Breast epithelium (tissue), 4 donors: ENCODE results near the gene CTNNA3. TPM values are rescaled to one million over a fixed set of nuclear protein-coding genes. Genes with fewer than 3 reads are reported as not detected.

ENCODE experiments used
- DNase-seq, 2 donors: peaks; one replicate each; pipeline ENCODE4 v3.0.0-alpha.2; 2019; ENCODE audit warnings: low spot score in 2 of 2
- H3K27ac ChIP-seq, 2 donors: fragments of 200-600 bp; sonication (generic) in 1 of 2; one replicate each; pipeline ENCODE4 v1.5.1; 2016 to 2019; ENCODE audit warnings: mild to moderate bottlenecking in 1 of 2
- H3K27me3 ChIP-seq, 2 donors: fragments of 200-600 bp; sonication (generic) in 1 of 2; one replicate each; pipeline versions ENCODE4 v1.5.1 to v1.6.0; 2017 to 2019; ENCODE audit warnings: control low read depth in 1 of 2, mild to moderate bottlenecking in 1 of 2
- H3K36me3 ChIP-seq: fragments of 200-600 bp; one replicate; pipeline ENCODE4 v1.5.1; 2019
- H3K4me1 ChIP-seq, 2 donors: fragments of 200-600 bp; sonication (generic); one replicate each; pipeline ENCODE4 v1.5.1; 2016 to 2019; ENCODE audit warnings: control low read depth in 1 of 2
- H3K4me3 ChIP-seq, 3 donors: fragments of 200-600 bp; sonication (generic); 1 replicate in 2 of 3; 2 replicates in 1 of 3; pipeline ENCODE4 v1.5.1; 2016 to 2019; ENCODE audit warnings: mild to moderate bottlenecking in 3 of 3, moderate library complexity in 2 of 3
- H3K9me3 ChIP-seq, 2 donors: fragments of 200-600 bp; sonication (generic) in 1 of 2; one replicate each; pipeline ENCODE4 v1.5.1; 2016 to 2019; ENCODE audit warnings: control low read depth in 1 of 2
- POLR2A ChIP-seq: fragments of 450-650 bp; IDR thresholded peaks from one replicate; pipeline ENCODE4 v1.6.1; 2016; ENCODE audit warnings: antibody characterized with exemption, mild to moderate bottlenecking, moderate library complexity
- POLR2AphosphoS5 ChIP-seq, 3 donors: sonication (generic); formaldehyde crosslinking; IDR thresholded peaks; one replicate each; pipeline ENCODE4 v1.6.1; 2017; ENCODE audit warnings: antibody characterized with exemption in 3 of 3
- intact Hi-C: fragments of 100-400 bp; cut with DNase I; formaldehyde crosslinking; loops from one replicate; pipeline ENCODE4 v1.15.1; 2023; ENCODE audit warnings: low total_unique reads
- total RNA-seq, 3 donors: library from RNA; depleted of rRNA; stranded (reverse); fragments of >200 nt; gene quantifications; one replicate each; pipeline ENCODE4 v1.1.0, GENCODE V29; 2016
- TF ChIP-seq, protein P1 (sequence below), 3 donors: fragments of 450-650 bp; IDR thresholded peaks; one replicate each; pipeline ENCODE4 v1.5.1; 2016 to 2017; ENCODE audit warnings: antibody characterized with exemption in 3 of 3, mild to moderate bottlenecking in 3 of 3, moderate library complexity in 3 of 3

The CTNNA3 gene
- total RNA-seq, 3 donors from 2014 or later: 0.33 to 1.1 (median 0.59) TPM

DNA sequence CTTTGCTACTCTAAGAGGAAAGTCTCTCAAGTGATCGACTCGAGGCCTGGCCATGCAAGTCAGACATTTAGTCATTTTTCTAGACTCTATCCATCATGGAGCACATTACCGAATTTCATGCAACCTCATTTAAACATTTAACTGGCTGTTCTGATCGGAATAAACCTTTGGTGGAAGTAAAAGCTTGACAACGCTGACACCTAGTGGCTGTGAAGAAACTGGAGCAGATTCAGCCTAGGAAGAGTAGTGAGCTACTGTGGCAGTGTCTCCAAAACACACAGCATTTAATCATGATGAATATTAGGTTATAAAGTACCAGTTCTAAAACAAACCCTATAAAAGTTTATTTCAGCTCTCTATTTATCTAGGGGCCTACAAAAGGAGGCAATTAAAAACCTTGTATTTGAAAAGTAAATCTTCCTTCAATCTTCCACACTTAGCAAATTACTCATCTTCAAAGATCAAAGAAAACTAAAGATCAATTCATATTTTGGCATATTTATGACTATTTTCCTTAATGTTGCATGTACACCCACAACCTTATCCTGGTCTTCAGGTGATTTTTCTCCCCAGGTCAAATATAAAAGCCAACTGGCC, 175.0 kb downstream of the CTNNA3 start:
- H3K4me3 ChIP-seq: no peak overlapping the region
- H3K27ac ChIP-seq: no peak overlapping the region
- no peaks in the 10 kb centered on the region for H3K36me3 ChIP-seq
- no peaks in the 10 kb centered on the region for H3K9me3 ChIP-seq
- DNase-seq: no peak
- intact Hi-C loops: no loop called here
- H3K4me1 ChIP-seq: no peaks in the 10 kb centered on the region
- no peaks in the 10 kb centered on the region for H3K27me3 ChIP-seq
- TF ChIP-seq, protein P1, sequence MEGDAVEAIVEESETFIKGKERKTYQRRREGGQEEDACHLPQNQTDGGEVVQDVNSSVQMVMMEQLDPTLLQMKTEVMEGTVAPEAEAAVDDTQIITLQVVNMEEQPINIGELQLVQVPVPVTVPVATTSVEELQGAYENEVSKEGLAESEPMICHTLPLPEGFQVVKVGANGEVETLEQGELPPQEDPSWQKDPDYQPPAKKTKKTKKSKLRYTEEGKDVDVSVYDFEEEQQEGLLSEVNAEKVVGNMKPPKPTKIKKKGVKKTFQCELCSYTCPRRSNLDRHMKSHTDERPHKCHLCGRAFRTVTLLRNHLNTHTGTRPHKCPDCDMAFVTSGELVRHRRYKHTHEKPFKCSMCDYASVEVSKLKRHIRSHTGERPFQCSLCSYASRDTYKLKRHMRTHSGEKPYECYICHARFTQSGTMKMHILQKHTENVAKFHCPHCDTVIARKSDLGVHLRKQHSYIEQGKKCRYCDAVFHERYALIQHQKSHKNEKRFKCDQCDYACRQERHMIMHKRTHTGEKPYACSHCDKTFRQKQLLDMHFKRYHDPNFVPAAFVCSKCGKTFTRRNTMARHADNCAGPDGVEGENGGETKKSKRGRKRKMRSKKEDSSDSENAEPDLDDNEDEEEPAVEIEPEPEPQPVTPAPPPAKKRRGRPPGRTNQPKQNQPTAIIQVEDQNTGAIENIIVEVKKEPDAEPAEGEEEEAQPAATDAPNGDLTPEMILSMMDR (IDR thresholded peaks at IDR 0.05): peak; percentile 19 to 57 (median 52)
- TF ChIP-seq POLR2A (no peak), POLR2AphosphoS5 (IDR thresholded peaks at IDR 0.05) (no peak)

DNA sequence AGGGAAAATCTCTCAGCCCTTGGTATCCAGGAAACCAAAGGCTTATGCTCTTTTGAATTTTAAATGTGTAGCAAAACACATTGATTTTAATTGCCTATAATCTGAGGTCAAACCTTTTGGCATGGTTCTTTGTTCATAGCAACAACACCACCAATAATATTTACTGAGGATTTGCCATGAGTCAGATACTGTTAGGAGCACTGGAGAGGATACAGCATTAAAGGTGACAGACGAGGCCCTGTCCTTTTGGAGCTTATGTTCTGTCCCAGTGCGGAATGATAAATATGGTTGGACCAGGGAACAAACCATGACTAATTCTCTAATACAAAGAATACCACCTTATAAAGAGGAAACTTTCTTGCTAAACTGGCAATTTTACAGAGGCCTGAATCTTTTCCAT, 176.6 kb downstream of the CTNNA3 start:
- intact Hi-C loops: no loop called here
- H3K27me3 ChIP-seq: no peaks in the 10 kb centered on the region

DNA sequence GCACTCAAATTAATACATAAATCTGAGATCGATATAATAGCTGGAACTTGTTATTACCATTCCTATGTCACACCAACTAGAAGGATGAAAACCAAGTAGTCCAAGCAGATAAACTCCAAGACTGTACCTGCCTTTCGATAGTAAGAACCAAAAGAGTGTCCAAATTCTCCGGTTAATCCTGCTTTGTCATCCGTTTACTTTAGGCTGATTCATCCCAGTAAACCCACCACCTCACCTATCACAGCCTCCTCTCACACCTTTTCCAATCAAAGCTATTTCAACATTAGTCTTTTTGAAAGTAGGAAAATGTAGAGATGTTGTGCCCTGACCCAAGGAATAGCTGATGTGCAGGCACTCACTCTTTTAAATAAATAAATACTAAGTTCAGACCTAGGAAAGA, 177.2 kb downstream of the CTNNA3 start:
- TF ChIP-seq POLR2A: no peak
- TF ChIP-seq, protein P1 (IDR thresholded peaks at IDR 0.05): no peak
- no peak for TF ChIP-seq POLR2AphosphoS5 (IDR thresholded peaks at IDR 0.05)

More for the DNA sequence above, 176.6 kb downstream of the CTNNA3 start:
- Histone ChIP-seq H3K4me3 (no peak overlapping the region), H3K4me1 (no peaks in the 10 kb centered on the region), H3K9me3 (no peaks in the 10 kb centered on the region), H3K27ac (no peak overlapping the region), H3K36me3 (no peaks in the 10 kb centered on the region)
- TF ChIP-seq POLR2A (no peak), POLR2AphosphoS5 (IDR thresholded peaks at IDR 0.05) (no peak)
- TF ChIP-seq, protein P1 (IDR thresholded peaks at IDR 0.05): no peak
- DNase-seq: no peak

DNA sequence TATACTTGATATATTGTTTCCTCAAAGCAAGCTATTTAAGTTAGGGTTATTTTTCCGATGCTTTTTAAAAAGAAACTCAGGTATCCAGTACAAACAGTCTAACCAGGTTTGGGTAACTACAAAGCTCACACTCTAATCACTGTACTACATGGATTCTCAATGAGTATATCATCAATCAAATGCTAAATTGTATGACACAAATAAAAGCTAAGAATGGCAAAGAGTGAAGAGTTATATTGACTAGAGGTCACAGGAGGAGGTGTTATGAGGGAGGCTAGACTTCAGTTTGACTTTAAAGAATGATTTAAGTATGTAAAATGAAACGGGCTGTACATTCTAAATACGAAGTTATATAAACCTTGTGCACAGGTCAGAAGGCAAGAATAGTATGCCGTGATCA, 178.0 kb downstream of the CTNNA3 start:
- TF ChIP-seq POLR2A: no peak
- no peak for TF ChIP-seq POLR2AphosphoS5 (IDR thresholded peaks at IDR 0.05)
- TF ChIP-seq, protein P1 (IDR thresholded peaks at IDR 0.05): no peak
- Histone ChIP-seq H3K4me3 (no peak overlapping the region), H3K9me3 (no peaks in the 10 kb centered on the region), H3K27me3 (no peaks in the 10 kb centered on the region), H3K27ac (no peak overlapping the region), H3K4me1 (no peaks in the 10 kb centered on the region), H3K36me3 (no peaks in the 10 kb centered on the region)
- DNase-seq: no peak
- intact Hi-C loops: no loop called here

More for the DNA sequence above, 177.2 kb downstream of the CTNNA3 start:
- Histone ChIP-seq H3K36me3 (no peaks in the 10 kb centered on the region), H3K9me3 (no peaks in the 10 kb centered on the region), H3K27me3 (no peaks in the 10 kb centered on the region), H3K4me3 (no peak overlapping the region), H3K4me1 (no peaks in the 10 kb centered on the region), H3K27ac (no peak overlapping the region)
- intact Hi-C loops: no loop called here
- no peak for DNase-seq

DNA sequence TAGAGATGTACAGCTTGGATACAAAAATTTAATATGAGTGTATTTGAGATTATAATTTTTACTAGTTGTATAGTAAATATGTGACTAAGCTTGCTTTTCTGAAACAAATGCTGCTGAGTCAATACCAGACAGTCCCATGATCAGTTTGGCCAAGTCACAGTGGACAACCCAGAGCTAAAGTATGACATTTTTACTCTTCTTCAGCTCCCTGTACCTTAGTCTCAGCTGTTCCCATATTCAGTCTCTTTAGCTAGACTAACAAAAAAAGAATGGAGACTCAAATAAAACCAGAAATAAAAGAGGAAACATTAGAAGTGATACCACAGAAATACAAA, 189.3 kb downstream of the CTNNA3 start:
- no peaks in the 10 kb centered on the region for H3K36me3 ChIP-seq

More for the DNA sequence above, 189.3 kb downstream of the CTNNA3 start:
- no peak for DNase-seq
- intact Hi-C loops: no loop called here
- Histone ChIP-seq H3K27me3 (no peaks in the 10 kb centered on the region), H3K4me1 (no peaks in the 10 kb centered on the region), H3K4me3 (no peak overlapping the region), H3K27ac (no peak overlapping the region), H3K9me3 (no peaks in the 10 kb centered on the region)
- TF ChIP-seq, protein P1 (IDR thresholded peaks at IDR 0.05): no peak
- TF ChIP-seq POLR2A (no peak), POLR2AphosphoS5 (IDR thresholded peaks at IDR 0.05) (no peak)
